GM12878 (cell line): ENCODE results near the gene ZNF239. TPM values are rescaled to one million over a fixed set of nuclear protein-coding genes. Genes with fewer than 3 reads are reported as not detected.

Source experiments
- ATAC-seq: fragments of 200-7000 bp; cut with Tn5 transposase; 3 replicates; pipeline ENCODE4 v1.9.1; 2020; ENCODE audit warnings: mild to moderate bottlenecking, moderate library complexity
- BruUV-seq: library from RNA; stranded (reverse); fragments of 400-500 nt; replicated peaks from 2 replicates; lab custom pipeline; 2021; lab: Mats Ljungman, UMichigan
- CTCF ChIA-PET: fragments of 300-600 bp; sonication (Branson Sonifier 250); formaldehyde crosslinking; extraction: SDS; loops from one replicate; lab custom pipeline; 2021; ENCODE audit warnings: inconsistent platforms; lab: Yijun Ruan, JAX
- POLR2A ChIA-PET: fragments of 350-600 bp; formaldehyde crosslinking; extraction: SDS; loops from one replicate; lab custom pipeline; 2021; ENCODE audit warnings: inconsistent platforms; lab: Charles Lee
- RAD21 ChIA-PET: fragments of 300-600 bp; sonication (Branson Sonifier 250); formaldehyde crosslinking; loops from one replicate; lab custom pipeline; 2023; ENCODE audit warnings: antibody characterized with exemption; ENCODE audit not compliant: unreplicated experiment; lab: Charles Lee
- SMC1A ChIA-PET: fragments of 300-600 bp; sonication (Branson Sonifier 250); formaldehyde crosslinking; loops from one replicate; lab custom pipeline; 2023; ENCODE audit not compliant: unreplicated experiment, uncharacterized antibody; lab: Charles Lee
- DNase-seq: peaks from one replicate; pipeline ENCODE4 v3.0.0-alpha.2; 2011; ENCODE audit warnings: low read depth, low spot score
- FAIRE-seq: peaks from 3 replicates; lab custom pipeline; 2011; peaks lifted over from hg19 to GRCh38; lab: Jason Lieb, UNC
- H2AFZ ChIP-seq: 2 replicates; pipeline ENCODE4 v1.6.0; 2011; ENCODE audit warnings: low read depth, low read length, control low read depth; ENCODE audit not compliant: control insufficient read depth
- H3K27ac ChIP-seq: 2 replicates; pipeline ENCODE4 v1.5.1; 2011; ENCODE audit warnings: control low read depth; ENCODE audit not compliant: control insufficient read depth, insufficient read depth
- H3K27me3 ChIP-seq, 2 experiments: replicated peaks in 1 of 2; 2 replicates each; pipeline versions ENCODE4 v1.6.0 to v1.6.1; 2011; ENCODE audit warnings: low read length in 1 of 2; ENCODE audit not compliant: control insufficient read depth in 2 of 2, insufficient read depth in 2 of 2
- H3K36me3 ChIP-seq, 2 experiments: 2 replicates each; pipeline ENCODE4 v1.5.1; 2011; ENCODE audit warnings: low read length in 1 of 2; ENCODE audit not compliant: control insufficient read depth in 2 of 2, insufficient read depth in 2 of 2
- H3K4me1 ChIP-seq: 2 replicates; pipeline ENCODE4 v1.6.1; 2011; ENCODE audit warnings: mild to moderate bottlenecking, low read length, moderate library complexity, mixed read lengths; ENCODE audit not compliant: control insufficient read depth, insufficient read depth
- H3K4me2 ChIP-seq: 2 replicates; pipeline ENCODE4 v1.6.0; 2011; ENCODE audit warnings: control low read depth; ENCODE audit not compliant: control insufficient read depth, insufficient read depth
- H3K4me3 ChIP-seq: fragments of 200-600 bp; sonication (generic); 2 replicates; pipeline ENCODE4 v1.5.1; 2016
- H3K79me2 ChIP-seq: 2 replicates; pipeline ENCODE4 v1.6.0; 2011; ENCODE audit warnings: low read length; ENCODE audit not compliant: control insufficient read depth, insufficient read depth
- H3K9ac ChIP-seq: 2 replicates; pipeline ENCODE4 v1.8.0; 2011; ENCODE audit warnings: low read length, control low read depth, mixed read lengths; ENCODE audit not compliant: control insufficient read depth, insufficient read depth
- H3K9me3 ChIP-seq: replicated peaks from 3 replicates; pipeline ENCODE4 v1.5.1; 2011; ENCODE audit warnings: mild to moderate bottlenecking, low read length; ENCODE audit not compliant: control insufficient read depth, insufficient read depth
- H4K20me1 ChIP-seq: 2 replicates; pipeline ENCODE4 v1.6.0; 2011; ENCODE audit not compliant: control insufficient read depth, insufficient read depth
- CREM ChIP-seq: IDR thresholded peaks from 2 replicates; pipeline ENCODE4 v1.6.1; 2014; ENCODE audit warnings: antibody characterized with exemption, low read depth
- EGR1 ChIP-seq, 2 experiments: IDR thresholded peaks; 1 replicate in 1 of 2; 2 replicates in 1 of 2; pipeline ENCODE4 v1.6.1; 2011 to 2012; ENCODE audit warnings: low read depth in 2 of 2, low read length in 2 of 2, borderline replicate concordance in 1 of 2, mild to moderate bottlenecking in 1 of 2, moderate library complexity in 1 of 2
- FOXK2 ChIP-seq: fragments of 450-650 bp; IDR thresholded peaks from 2 replicates; pipeline ENCODE4 v1.6.1; 2017; ENCODE audit warnings: mild to moderate bottlenecking, moderate library complexity
- HCFC1 ChIP-seq: fragments of 150-350 bp; IDR thresholded peaks from 2 replicates; pipeline ENCODE4 v1.6.1; 2014; ENCODE audit warnings: low read length
- MYC ChIP-seq: IDR thresholded peaks from 2 replicates; pipeline ENCODE4 v1.6.1; 2011; ENCODE audit warnings: mild to moderate bottlenecking, low read length, moderate library complexity, inconsistent platforms; ENCODE audit not compliant: insufficient read depth, insufficient replicate concordance, insufficient read length, severe bottlenecking
- RELB ChIP-seq: fragments of 450-650 bp; IDR thresholded peaks from 2 replicates; pipeline ENCODE4 v1.6.1; 2017; ENCODE audit warnings: low read depth, mild to moderate bottlenecking, moderate library complexity
- YY1 ChIP-seq: IDR thresholded peaks from 2 replicates; pipeline ENCODE4 v1.6.1; 2011; ENCODE audit warnings: low read depth, mild to moderate bottlenecking, low read length
- ZBTB40 ChIP-seq: fragments of 450-650 bp; IDR thresholded peaks from 2 replicates; pipeline ENCODE4 v1.6.1; 2016; ENCODE audit warnings: mild to moderate bottlenecking, moderate library complexity, borderline replicate concordance
- WGBS: methylation state at CpG from one replicate; pipeline ENCODE4 v1.1.6; 2016; ENCODE audit warnings: low lambda C conversion rate; ENCODE audit not compliant: insufficient replicate concordance, insufficient coverage; ENCODE audit errors: missing lambda C conversion rate; 5-methylcytosine and 5-hydroxymethylcytosine counted together
- in situ Hi-C: fragments of 300-500 bp; cut with MboI; formaldehyde crosslinking; loops from 9 replicates; pipeline ENCODE4 v1.14.3; 2018; ENCODE audit warnings: mixed read lengths
- intact Hi-C: fragments of 100-400 bp; cut with micrococcal nuclease; formaldehyde crosslinking; loops from one replicate; pipeline ENCODE4 v1.14.2; 2022; ENCODE audit not compliant: unreplicated experiment
- polyA plus RNA-seq, 11 experiments: library from polyadenylated mRNA; depleted of rRNA in 4 of 11; unstranded in 6 of 11; stranded (reverse) in 5 of 11; fragments of >200 nt; fragmentation: Nextera tagmentation in 4 of 11; fragmentation: Illumina TruSeq in 1 of 11; extraction: Ambion mirVana in 4 of 11; extraction: Trizol in 1 of 11; gene quantifications; 1 replicate in 1 of 11; 2 replicates in 10 of 11; pipeline versions ENCODE4 v1.2.1 to v1.2.3, GENCODE V29; 2011 to 2016; ENCODE audit warnings: inconsistent platforms in 2 of 11, missing spikeins in 2 of 11, low read depth in 1 of 11
- total RNA-seq, 4 experiments: library from RNA; depleted of rRNA in 3 of 4; stranded (reverse); fragments of >200 nt in 3 of 4; fragmentation: Illumina TruSeq in 1 of 4; extraction: Trizol in 1 of 4; gene quantifications; 2 replicates each; pipeline versions ENCODE4 v1.2.1 to v1.2.3, GENCODE V29; 2013 to 2021
- TF ChIP-seq, protein P1 (sequence below): fragments of 450-650 bp; IDR thresholded peaks from 2 replicates; pipeline ENCODE4 v1.6.1; 2018; ENCODE audit warnings: mild to moderate bottlenecking, low read depth, moderate library complexity; ENCODE audit not compliant: partially characterized antibody
- TF ChIP-seq, protein P2 (sequence below): fragments of 150-350 bp; IDR thresholded peaks from 2 replicates; pipeline ENCODE4 v1.6.1; 2016; ENCODE audit warnings: low read depth, low read length

The ZNF239 gene
- total and polyA plus RNA-seq, 10 of the 15 experiments (the other 5 are each of a cell fraction or from before 2014, with no cell fraction given) = 0.12 to 0.75 (median 0.43) TPM

GRCh38 chr10:43576580-43576979 is 2.2 kb upstream of the ZNF239 start (continued):
- TF ChIP-seq, protein P1, sequence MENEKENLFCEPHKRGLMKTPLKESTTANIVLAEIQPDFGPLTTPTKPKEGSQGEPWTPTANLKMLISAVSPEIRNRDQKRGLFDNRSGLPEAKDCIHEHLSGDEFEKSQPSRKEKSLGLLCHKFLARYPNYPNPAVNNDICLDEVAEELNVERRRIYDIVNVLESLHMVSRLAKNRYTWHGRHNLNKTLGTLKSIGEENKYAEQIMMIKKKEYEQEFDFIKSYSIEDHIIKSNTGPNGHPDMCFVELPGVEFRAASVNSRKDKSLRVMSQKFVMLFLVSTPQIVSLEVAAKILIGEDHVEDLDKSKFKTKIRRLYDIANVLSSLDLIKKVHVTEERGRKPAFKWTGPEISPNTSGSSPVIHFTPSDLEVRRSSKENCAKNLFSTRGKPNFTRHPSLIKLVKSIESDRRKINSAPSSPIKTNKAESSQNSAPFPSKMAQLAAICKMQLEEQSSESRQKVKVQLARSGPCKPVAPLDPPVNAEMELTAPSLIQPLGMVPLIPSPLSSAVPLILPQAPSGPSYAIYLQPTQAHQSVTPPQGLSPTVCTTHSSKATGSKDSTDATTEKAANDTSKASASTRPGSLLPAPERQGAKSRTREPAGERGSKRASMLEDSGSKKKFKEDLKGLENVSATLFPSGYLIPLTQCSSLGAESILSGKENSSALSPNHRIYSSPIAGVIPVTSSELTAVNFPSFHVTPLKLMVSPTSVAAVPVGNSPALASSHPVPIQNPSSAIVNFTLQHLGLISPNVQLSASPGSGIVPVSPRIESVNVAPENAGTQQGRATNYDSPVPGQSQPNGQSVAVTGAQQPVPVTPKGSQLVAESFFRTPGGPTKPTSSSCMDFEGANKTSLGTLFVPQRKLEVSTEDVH = no peak
- TF ChIP-seq YY1 = no peak
- TF ChIP-seq EGR1 (IDR thresholded peaks at IDR 0.05; ENCODE audit: borderline replicate concordance in 1 of 2, low read depth in 2 of 2, low read length in 2 of 2) = no peak

GRCh38 chr10:43576062-43576461 is 1.6 kb upstream of the ZNF239 start:
- ChIA-PET RAD21 (no interaction called here), CTCF (interaction anchor here (0.6 to 1.6 kb wide), 2 partner anchors 23 to 31 kb away, joined by 3 to 4 read pairs; no protein-coding TSS in a partner anchor), SMC1A (interaction anchor here (0.7 kb wide), 1 partner anchor 31 kb away, joined by 3 read pairs; no protein-coding TSS in a partner anchor), POLR2A (interaction anchor here (0.5 kb wide), 1 partner anchor 18 kb away, joined by 3 read pairs; no protein-coding TSS in a partner anchor)
- ATAC-seq = no peak
- intact Hi-C loops (no loop called here), in situ Hi-C loops (no loop called here)
- Histone ChIP-seq H3K4me2 (no peak overlapping the region), H2AFZ (no peak overlapping the region), H3K27ac (no peak overlapping the region), H3K9ac (no peak overlapping the region), H3K9me3 (peaks cover 4% of the 10 kb centered on the region), H4K20me1 (no peaks in the 10 kb centered on the region), H3K36me3 (no peaks in the 10 kb centered on the region), H3K79me2 (no peaks in the 10 kb centered on the region), H3K4me1 (no peaks in the 10 kb centered on the region), H3K4me3 (no peak overlapping the region), H3K27me3 (no peaks in the 10 kb centered on the region)
- no peak for FAIRE-seq
- DNase-seq = no peak
- no TSS peak for BruUV-seq
- WGBS = 96% methylated on average over 5 of the region's 5 CpGs
- no peak for TF ChIP-seq RELB
- TF ChIP-seq MYC = no peak
- TF ChIP-seq, protein P2, sequence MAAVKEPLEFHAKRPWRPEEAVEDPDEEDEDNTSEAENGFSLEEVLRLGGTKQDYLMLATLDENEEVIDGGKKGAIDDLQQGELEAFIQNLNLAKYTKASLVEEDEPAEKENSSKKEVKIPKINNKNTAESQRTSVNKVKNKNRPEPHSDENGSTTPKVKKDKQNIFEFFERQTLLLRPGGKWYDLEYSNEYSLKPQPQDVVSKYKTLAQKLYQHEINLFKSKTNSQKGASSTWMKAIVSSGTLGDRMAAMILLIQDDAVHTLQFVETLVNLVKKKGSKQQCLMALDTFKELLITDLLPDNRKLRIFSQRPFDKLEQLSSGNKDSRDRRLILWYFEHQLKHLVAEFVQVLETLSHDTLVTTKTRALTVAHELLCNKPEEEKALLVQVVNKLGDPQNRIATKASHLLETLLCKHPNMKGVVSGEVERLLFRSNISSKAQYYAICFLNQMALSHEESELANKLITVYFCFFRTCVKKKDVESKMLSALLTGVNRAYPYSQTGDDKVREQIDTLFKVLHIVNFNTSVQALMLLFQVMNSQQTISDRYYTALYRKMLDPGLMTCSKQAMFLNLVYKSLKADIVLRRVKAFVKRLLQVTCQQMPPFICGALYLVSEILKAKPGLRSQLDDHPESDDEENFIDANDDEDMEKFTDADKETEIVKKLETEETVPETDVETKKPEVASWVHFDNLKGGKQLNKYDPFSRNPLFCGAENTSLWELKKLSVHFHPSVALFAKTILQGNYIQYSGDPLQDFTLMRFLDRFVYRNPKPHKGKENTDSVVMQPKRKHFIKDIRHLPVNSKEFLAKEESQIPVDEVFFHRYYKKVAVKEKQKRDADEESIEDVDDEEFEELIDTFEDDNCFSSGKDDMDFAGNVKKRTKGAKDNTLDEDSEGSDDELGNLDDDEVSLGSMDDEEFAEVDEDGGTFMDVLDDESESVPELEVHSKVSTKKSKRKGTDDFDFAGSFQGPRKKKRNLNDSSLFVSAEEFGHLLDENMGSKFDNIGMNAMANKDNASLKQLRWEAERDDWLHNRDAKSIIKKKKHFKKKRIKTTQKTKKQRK = no peak
- no peak for TF ChIP-seq CREM
- TF ChIP-seq FOXK2 = no peak
- no peak for TF ChIP-seq HCFC1
- TF ChIP-seq ZBTB40 = no peak
